Adrenal gland (tissue), 12 donors: Measurements from ENCODE around the gene RAD23A. TPM values are rescaled to one million over a fixed set of nuclear protein-coding genes. Genes with fewer than 3 reads are reported as not detected.

ENCODE experiments used
- DNase-seq, 7 donors: peaks; one replicate each; pipeline ENCODE4 v3.0.0-alpha.2; 2019 to 2020
- H3K27ac ChIP-seq, 5 donors: fragments of 200-600 bp; sonication (generic) in 4 of 5; 1 replicate in 3 of 5; 2 replicates in 2 of 5; pipeline versions ENCODE4 v1.5.1 to v1.8.0; 2016 to 2020; ENCODE audit warnings: mild to moderate bottlenecking in 1 of 5
- H3K27me3 ChIP-seq: fragments of 200-600 bp; 2 replicates; pipeline ENCODE4 v1.8.0; 2021
- H3K36me3 ChIP-seq, 2 donors: fragments of 200-600 bp; replicated peaks in 1 of 2; 1 replicate in 1 of 2; 2 replicates in 1 of 2; pipeline versions ENCODE4 v1.5.1 to v1.8.0; 2018 to 2022
- H3K4me1 ChIP-seq, 2 donors: fragments of 200-600 bp; replicated peaks in 1 of 2; 1 replicate in 1 of 2; 2 replicates in 1 of 2; pipeline versions ENCODE4 v1.5.1 to v1.8.0; 2018 to 2021
- H3K4me3 ChIP-seq, 4 donors: fragments of 200-600 bp; sonication (generic) in 3 of 4; one replicate each; pipeline ENCODE4 v1.5.1; 2016 to 2018
- H3K9me3 ChIP-seq, 3 donors: fragments of 200-600 bp; sonication (generic) in 1 of 3; replicated peaks in 1 of 3; 1 replicate in 2 of 3; 2 replicates in 1 of 3; pipeline versions ENCODE4 v1.5.1 to v1.8.0; 2016 to 2021
- CTCF ChIP-seq, 6 experiments: fragments of 450-650 bp in 4 of 6; fragments of 200-600 bp in 2 of 6; sonication (generic) in 1 of 6; IDR thresholded peaks; 1 replicate in 5 of 6; 2 replicates in 1 of 6; pipeline versions ENCODE4 v1.5.1 to v1.8.0; 2016 to 2021; ENCODE audit warnings: antibody characterized with exemption in 6 of 6, mild to moderate bottlenecking in 2 of 6, moderate library complexity in 1 of 6
- POLR2A ChIP-seq, 2 donors: fragments of 450-650 bp; IDR thresholded peaks; one replicate each; pipeline ENCODE4 v1.6.1; 2017; ENCODE audit warnings: antibody characterized with exemption in 2 of 2, mild to moderate bottlenecking in 2 of 2, moderate library complexity in 1 of 2
- WGBS, 4 donors: extraction: QIAGEN DNeasy Blood & Tissue Kit in 2 of 4; methylation state at CpG; one replicate each; pipeline versions ENCODE4 v1.1.5 to v1.1.7; 2013 to 2017; 5-methylcytosine and 5-hydroxymethylcytosine counted together
- intact Hi-C, 2 donors: fragments of 100-400 bp; cut with DNase I; formaldehyde crosslinking; loops; one replicate each; pipeline versions ENCODE4 v1.14.1 to v1.15.0; 2022 to 2023
- polyA plus RNA-seq, 3 donors: library from polyadenylated mRNA; stranded (reverse); fragments of 200-250 nt in 2 of 3; fragments of 350-450 nt in 1 of 3; fragmentation: Illumina TruSeq in 1 of 3; extraction: RNeasy Lipid Tissue Mini Kit (QIAGEN cat#74804) in 1 of 3; gene quantifications; one replicate each; pipeline ENCODE4 v1.2.3, GENCODE V29; 2013 to 2014
- total RNA-seq, 9 donors: library from RNA; depleted of rRNA in 4 of 9; stranded (reverse); fragments of >200 nt in 4 of 9; fragments of 120-200 nt in 1 of 9; fragmentation: NEBNext Ultra II Directional in 1 of 9; extraction: Animal tissue kit (Norgen Biotek cat#: 25700) in 1 of 9; gene quantifications; one replicate each; pipeline versions ENCODE4 v1.1.0 to v1.2.4, GENCODE V29; 2013 to 2023
- donor health status: healthy with polysubstance abuse.
- donor health status: Bipolar disorder and iron deficiency.
- donor health status: DM: yes; HTN: yes; CAD: no.
- donor health status: DM: no; HTN: no; CAD: no.
- donor health status: DM: no; HTN: no; CAD: no.
- donor health status: DM: yes; HTN: yes; CAD: no.

RAD23A gene
- total and polyA plus RNA-seq, 12 donors: 66.5 to 240 (median 112) TPM

GRCh38 chr19:12995596-12996405 is 50.1 kb downstream of the RAD23A start:
- TF ChIP-seq CTCF (IDR thresholded peaks at IDR 0.05) (peak in 1 of 6 experiments; percentile 8), POLR2A (IDR thresholded peaks at IDR 0.05) (no peak)
- peak in 5 of 7 donors; percentile 41 to 62 (median 55) for DNase-seq
- 0 to 40% (median 0%) methylated on average over 1 to 118 of the region's 129 CpGs for WGBS, 4 donors
- peak overlapping the region in 3 of 4 donors; percentile 33 to 65 (median 36) for H3K4me3 ChIP-seq
- no peaks in the 10 kb centered on the region for H3K9me3 ChIP-seq
- H3K27ac ChIP-seq: peak overlapping the region in 4 of 5 donors; percentile 31 to 92 (median 65)
- intact Hi-C loops: loop anchor here in 1 of 2 donors (2.0 kb wide), 1 partner anchor 15 kb away; no protein-coding TSS in a partner anchor
- H3K4me1 ChIP-seq: peaks cover 8% of the 10 kb centered on the region in 2 donors
- H3K36me3 ChIP-seq: no peaks in the 10 kb centered on the region
- no peaks in the 10 kb centered on the region for H3K27me3 ChIP-seq

- H3K27ac ChIP-seq: peak overlapping the region in 4 of 5 donors; percentile 31 to 92 (median 65)
- no peaks in the 10 kb centered on the region for H3K27me3 ChIP-seq
- no peaks in the 10 kb centered on the region for H3K9me3 ChIP-seq
- TF ChIP-seq POLR2A (IDR thresholded peaks at IDR 0.05) (no peak), CTCF (IDR thresholded peaks at IDR 0.05) (no peak)
- no peaks in the 10 kb centered on the region for H3K36me3 ChIP-seq
- peak in 6 of 7 donors; percentile 51 to 70 (median 62) for DNase-seq
- intact Hi-C loops: loop anchor here in 1 of 2 donors (2.0 kb wide), 1 partner anchor 14 kb away; no protein-coding TSS in a partner anchor
- 0 to 50% (median 6%) methylated on average over 2 to 52 of the region's 52 CpGs for WGBS, 4 donors
- H3K4me3 ChIP-seq: peak overlapping the region in 3 of 4 donors; percentile 33 to 65 (median 36)
- H3K4me1 ChIP-seq: peaks cover 8% of the 10 kb centered on the region in 2 donors
Observed at GRCh38 chr19:12996406-12997094, 50.9 kb downstream of the RAD23A start.

- Histone ChIP-seq H3K4me1 (peaks cover 8 to 9% of the 10 kb centered on the region in 2 donors), H3K27ac (peak overlapping the region in 1 of 5 donors; percentile 92)
Observed at GRCh38 chr19:12997179-12997966, 51.7 kb downstream of the RAD23A start.

More at GRCh38 chr19:12997179-12997966, 51.7 kb downstream of the RAD23A start:
- intact Hi-C loops: loop anchor here in 1 of 2 donors (2.0 kb wide), 1 partner anchor 13 kb away; no protein-coding TSS in a partner anchor
- H3K27me3 ChIP-seq: no peaks in the 10 kb centered on the region
- H3K36me3 ChIP-seq: no peaks in the 10 kb centered on the region
- no peak for TF ChIP-seq CTCF (IDR thresholded peaks at IDR 0.05)
- TF ChIP-seq POLR2A (IDR thresholded peaks at IDR 0.05): no peak
- H3K9me3 ChIP-seq: no peaks in the 10 kb centered on the region
- no peak for DNase-seq
- 87 to 97% (median 91%) methylated on average over 3 to 25 of the region's 25 CpGs for WGBS, 4 donors
- H3K4me3 ChIP-seq: peak overlapping the region in 1 of 4 donors; percentile 65
